Measurements from ENCODE around the gene CCDC27. TPM values are rescaled to one million over a fixed set of nuclear protein-coding genes. Genes with fewer than 3 reads are reported as not detected.
A peak's percentile ranks its signal among the peaks of the same experiment; 100 is the strongest.
"Not testable (repeated sequence)": the region's sequence is repeated elsewhere in the genome, so short reads cannot be mapped to it uniquely, and the experiment has no call there.

Gene CCDC27
- total RNA-seq, 1 experiment from 2014 or later, result not detected

DNA sequence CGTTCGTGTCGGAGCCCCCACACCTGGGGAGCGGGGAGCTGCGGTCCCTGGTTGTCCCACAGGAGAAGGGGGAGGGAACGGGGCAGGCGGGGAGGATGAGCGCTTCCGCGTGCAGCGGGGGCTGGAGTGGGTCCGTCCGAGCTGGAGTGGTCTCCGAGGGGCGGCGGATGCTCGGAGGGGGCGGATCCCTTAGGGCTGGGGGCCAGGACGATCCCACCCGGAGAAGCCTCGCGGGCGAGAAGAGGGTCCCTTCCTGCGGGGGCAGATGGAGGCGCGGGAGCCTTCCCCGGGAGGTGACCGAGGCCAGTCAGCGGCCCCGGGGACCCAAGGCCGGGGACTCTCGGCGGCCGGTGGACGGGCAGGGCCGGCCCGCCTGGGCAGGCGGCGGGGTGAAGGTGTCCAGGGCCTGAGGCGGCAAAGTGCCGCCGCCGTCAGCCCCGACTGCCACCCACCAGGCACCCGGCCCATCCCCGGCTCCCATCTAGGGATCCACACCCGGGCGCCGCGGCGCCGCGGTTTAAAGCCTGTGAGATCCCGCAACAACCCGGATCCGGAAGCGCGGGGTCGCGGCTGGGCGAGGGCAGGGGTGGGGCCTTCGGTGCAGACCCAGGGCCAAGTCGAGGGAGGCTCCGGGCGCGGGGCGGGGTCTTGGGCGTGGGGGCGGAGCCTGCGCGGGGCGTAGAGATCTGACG, 5.3 kb upstream of the CCDC27 start:
- H3K4me1 ChIP-seq (replicated peaks; ENCODE audit: insufficient read depth), result peaks cover 15% of the 10 kb centered on the region
- peak overlapping the region; percentile 84 for H3K4me2 ChIP-seq
- peak; percentile 65 to 90 for DNase-seq
- no peaks in the 10 kb centered on the region for H3K9me2 ChIP-seq (ENCODE audit: insufficient read depth)
- peaks cover 31% of the 10 kb centered on the region for H3K27me3 ChIP-seq (ENCODE audit: insufficient read depth, low read depth)
- no peaks in the 10 kb centered on the region for H3K9me3 ChIP-seq (ENCODE audit: insufficient read depth, low read depth)
- no peaks in the 10 kb centered on the region for H3K36me3 ChIP-seq (ENCODE audit: low read depth)
- BruUV-seq (replicated peaks), result no TSS peak
- peak overlapping the region; percentile 74 for H2AFZ ChIP-seq
- H3K79me2 ChIP-seq (ENCODE audit: low read depth), result 0 out of 2 replicates have a peak, but pooled peaks cover 3% of the 10 kb centered on the region
- intact Hi-C loops (cut with micrococcal nuclease; ENCODE audit: unreplicated experiment), result no loop called here
- H3F3A ChIP-seq (ENCODE audit: insufficient read depth, low read depth), result peaks cover 10% of the 10 kb centered on the region; the same call in 1 of the 2 replicates
- no peak overlapping the region for H3K27ac ChIP-seq
- TF ChIP-seq, protein P1, sequence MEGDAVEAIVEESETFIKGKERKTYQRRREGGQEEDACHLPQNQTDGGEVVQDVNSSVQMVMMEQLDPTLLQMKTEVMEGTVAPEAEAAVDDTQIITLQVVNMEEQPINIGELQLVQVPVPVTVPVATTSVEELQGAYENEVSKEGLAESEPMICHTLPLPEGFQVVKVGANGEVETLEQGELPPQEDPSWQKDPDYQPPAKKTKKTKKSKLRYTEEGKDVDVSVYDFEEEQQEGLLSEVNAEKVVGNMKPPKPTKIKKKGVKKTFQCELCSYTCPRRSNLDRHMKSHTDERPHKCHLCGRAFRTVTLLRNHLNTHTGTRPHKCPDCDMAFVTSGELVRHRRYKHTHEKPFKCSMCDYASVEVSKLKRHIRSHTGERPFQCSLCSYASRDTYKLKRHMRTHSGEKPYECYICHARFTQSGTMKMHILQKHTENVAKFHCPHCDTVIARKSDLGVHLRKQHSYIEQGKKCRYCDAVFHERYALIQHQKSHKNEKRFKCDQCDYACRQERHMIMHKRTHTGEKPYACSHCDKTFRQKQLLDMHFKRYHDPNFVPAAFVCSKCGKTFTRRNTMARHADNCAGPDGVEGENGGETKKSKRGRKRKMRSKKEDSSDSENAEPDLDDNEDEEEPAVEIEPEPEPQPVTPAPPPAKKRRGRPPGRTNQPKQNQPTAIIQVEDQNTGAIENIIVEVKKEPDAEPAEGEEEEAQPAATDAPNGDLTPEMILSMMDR (conservative IDR thresholded peaks at IDR 0.05), result no peak
- TF ChIP-seq EZH2 (IDR thresholded peaks at IDR 0.05; ENCODE audit: low read depth), result no peak
- ChIA-PET POLR2A (ENCODE audit: unreplicated experiment) (no interaction called here), CTCF (no interaction called here)
- peaks cover 4% of the 10 kb centered on the region for H4K20me1 ChIP-seq (ENCODE audit: insufficient read depth)
- peak overlapping the region; percentile 67 for H3K4me3 ChIP-seq

DNA sequence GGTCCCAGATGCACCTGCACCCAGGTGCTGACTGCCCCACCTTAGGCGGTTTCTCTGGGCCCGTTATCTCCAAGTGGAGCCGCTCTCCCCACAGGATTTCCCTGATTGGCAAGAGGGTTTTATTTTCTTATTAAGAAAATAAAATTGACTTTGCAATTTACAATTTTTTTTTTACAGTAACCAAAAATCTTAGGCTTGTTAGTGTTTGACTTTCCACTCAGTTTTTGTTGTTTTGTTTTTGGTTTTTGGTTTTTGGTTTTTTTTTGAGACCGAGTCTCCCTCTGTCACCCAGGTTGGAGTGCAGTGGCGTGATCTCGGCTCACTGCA, 4.8 kb upstream of the CCDC27 start:
- no peak for DNase-seq
- Histone ChIP-seq H3K4me2 (peak overlapping the region; percentile 84), H3K27ac (no peak overlapping the region), H4K20me1 (ENCODE audit: insufficient read depth) (peaks cover 4% of the 10 kb centered on the region), H2AFZ (peak overlapping the region; percentile 74), H3K4me3 (peak overlapping the region; percentile 67), H3K9me3 (ENCODE audit: insufficient read depth, low read depth) (no peaks in the 10 kb centered on the region), H3F3A (ENCODE audit: insufficient read depth, low read depth) (peaks cover 10% of the 10 kb centered on the region; the same call in 1 of the 2 replicates), H3K4me1 (replicated peaks; ENCODE audit: insufficient read depth) (peaks cover 15% of the 10 kb centered on the region), H3K79me2 (ENCODE audit: low read depth) (0 out of 2 replicates have a peak, but pooled peaks cover 3% of the 10 kb centered on the region), H3K36me3 (ENCODE audit: low read depth) (no peaks in the 10 kb centered on the region), H3K9me2 (ENCODE audit: insufficient read depth) (no peaks in the 10 kb centered on the region), H3K27me3 (ENCODE audit: insufficient read depth, low read depth) (peaks cover 36% of the 10 kb centered on the region)
- intact Hi-C loops (cut with micrococcal nuclease; ENCODE audit: unreplicated experiment), result no loop called here
- no peak for TF ChIP-seq EZH2 (IDR thresholded peaks at IDR 0.05; ENCODE audit: low read depth)
- TF ChIP-seq, protein P1 (conservative IDR thresholded peaks at IDR 0.05), result no peak
- ChIA-PET CTCF (no interaction called here), POLR2A (ENCODE audit: unreplicated experiment) (no interaction called here)
- no TSS peak for BruUV-seq (replicated peaks)

DNA sequence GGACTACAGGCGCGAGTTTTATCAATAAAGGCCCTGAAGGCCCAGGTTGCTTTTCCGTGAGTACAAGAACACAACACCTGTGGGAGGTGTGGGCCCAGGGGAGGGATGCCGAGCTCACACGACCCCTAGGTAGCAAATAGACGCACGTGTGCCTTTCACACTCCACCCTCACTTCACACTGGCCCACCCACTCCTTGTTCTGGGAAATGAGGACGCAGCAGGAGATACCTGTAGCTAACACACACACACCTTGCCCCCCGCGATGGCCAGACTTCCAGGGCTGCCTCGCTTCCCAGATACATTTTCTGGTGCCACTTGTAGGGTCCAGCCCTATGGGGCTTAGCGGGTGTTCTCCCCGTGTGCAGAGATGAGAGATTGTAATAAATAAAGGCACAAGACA, 4.3 kb upstream of the CCDC27 start:
- H3K36me3 ChIP-seq (ENCODE audit: low read depth), result no peaks in the 10 kb centered on the region
- H3F3A ChIP-seq (ENCODE audit: insufficient read depth, low read depth), result peaks cover 10% of the 10 kb centered on the region; the same call in 1 of the 2 replicates
- H4K20me1 ChIP-seq (ENCODE audit: insufficient read depth), result peaks cover 4% of the 10 kb centered on the region
- H3K4me3 ChIP-seq, result peak overlapping the region; percentile 67; the same call in 1 of the 2 replicates
- peaks cover 15% of the 10 kb centered on the region for H3K4me1 ChIP-seq (replicated peaks; ENCODE audit: insufficient read depth)
- no peak overlapping the region for H3K27ac ChIP-seq
- H3K9me3 ChIP-seq (ENCODE audit: insufficient read depth, low read depth), result no peaks in the 10 kb centered on the region
- peak overlapping the region; percentile 84 for H3K4me2 ChIP-seq
- no TSS peak for BruUV-seq (replicated peaks)
- POLR2A ChIA-PET (ENCODE audit: unreplicated experiment), result no interaction called here
- no peaks in the 10 kb centered on the region for H3K9me2 ChIP-seq (ENCODE audit: insufficient read depth)
- no peak for DNase-seq
- H3K79me2 ChIP-seq (ENCODE audit: low read depth), result 0 out of 2 replicates have a peak, but pooled peaks cover 3% of the 10 kb centered on the region
- H2AFZ ChIP-seq, result peak overlapping the region; percentile 74; the same call in 1 of the 2 replicates
- peaks cover 40% of the 10 kb centered on the region for H3K27me3 ChIP-seq (ENCODE audit: insufficient read depth, low read depth)
- CTCF ChIA-PET, result no interaction called here
- intact Hi-C loops (cut with micrococcal nuclease; ENCODE audit: unreplicated experiment), result no loop called here
- no peak for TF ChIP-seq EZH2 (IDR thresholded peaks at IDR 0.05; ENCODE audit: low read depth)
- TF ChIP-seq, protein P1 (conservative IDR thresholded peaks at IDR 0.05), result no peak

DNA sequence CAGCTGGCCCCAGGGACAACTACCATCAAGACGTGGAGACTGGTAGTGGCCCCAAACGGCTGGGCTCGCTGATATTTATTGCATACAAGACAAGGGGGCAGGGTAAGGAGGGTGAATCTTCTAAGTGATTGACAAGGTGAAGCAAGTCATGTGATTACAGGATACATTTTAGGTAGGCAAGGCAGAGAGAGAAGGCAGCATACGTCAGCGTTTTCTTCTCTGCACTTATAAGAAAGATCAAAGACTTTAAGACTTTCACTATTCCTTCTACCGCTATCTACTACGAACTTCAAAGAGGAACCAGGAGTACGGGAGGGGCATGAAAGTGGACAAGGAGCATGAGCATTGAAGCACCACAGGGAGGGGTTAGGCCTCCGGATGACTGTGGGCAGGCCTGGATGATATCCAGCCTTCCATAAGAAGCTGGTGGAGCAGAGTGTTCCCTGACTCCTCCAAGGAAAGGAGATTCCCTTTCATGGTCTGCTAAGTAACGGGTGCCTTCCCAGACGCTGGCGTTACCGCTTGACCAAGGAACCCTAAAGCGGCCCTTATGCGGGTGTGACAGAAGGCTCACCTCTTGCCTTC, 3.8 kb upstream of the CCDC27 start:
- H3K4me3 ChIP-seq; H3K27ac ChIP-seq; POLR2A ChIA-PET (ENCODE audit: unreplicated experiment); H3K36me3 ChIP-seq (ENCODE audit: low read depth); H3K9me2 ChIP-seq (ENCODE audit: insufficient read depth); BruUV-seq (replicated peaks); H3K79me2 ChIP-seq (ENCODE audit: low read depth); DNase-seq; H4K20me1 ChIP-seq (ENCODE audit: insufficient read depth); H3K9me3 ChIP-seq (ENCODE audit: insufficient read depth, low read depth); CTCF ChIA-PET; intact Hi-C loops (cut with micrococcal nuclease; ENCODE audit: unreplicated experiment); H2AFZ ChIP-seq: not testable (repeated sequence)
- Histone ChIP-seq H3K27me3 (ENCODE audit: insufficient read depth, low read depth) (peaks cover 45% of the 10 kb centered on the region), H3F3A (ENCODE audit: insufficient read depth, low read depth) (peaks cover 10% of the 10 kb centered on the region; the same call in 1 of the 2 replicates), H3K4me2 (peak overlapping the region; percentile 84; the same call in 1 of the 2 replicates), H3K4me1 (replicated peaks; ENCODE audit: insufficient read depth) (peaks cover 15% of the 10 kb centered on the region)

Data from PC-9 (cell line).